GM12874 (cell line): ENCODE measurements around the gene MLANA.

Experiments used
- CTCF ChIP-seq: IDR thresholded peaks from 2 replicates; pipeline ENCODE4 v1.5.1; 2011; ENCODE audit warnings: low read depth, mild to moderate bottlenecking, control low read depth, low read length, moderate library complexity; ENCODE audit not compliant: insufficient read depth

The MLANA gene

GRCh38 chr9:5920860-5921328 is 30.2 kb downstream of the MLANA start:
- no peak for TF ChIP-seq CTCF

GRCh38 chr9:5922192-5922591 is 31.5 kb downstream of the MLANA start:
- no peak for TF ChIP-seq CTCF

- no peak for TF ChIP-seq CTCF
Observed at GRCh38 chr9:5931657-5932056, 41.0 kb downstream of the MLANA start.

GRCh38 chr9:5938449-5938848 is 47.8 kb downstream of the MLANA start:
- no peak for TF ChIP-seq CTCF

DNA sequence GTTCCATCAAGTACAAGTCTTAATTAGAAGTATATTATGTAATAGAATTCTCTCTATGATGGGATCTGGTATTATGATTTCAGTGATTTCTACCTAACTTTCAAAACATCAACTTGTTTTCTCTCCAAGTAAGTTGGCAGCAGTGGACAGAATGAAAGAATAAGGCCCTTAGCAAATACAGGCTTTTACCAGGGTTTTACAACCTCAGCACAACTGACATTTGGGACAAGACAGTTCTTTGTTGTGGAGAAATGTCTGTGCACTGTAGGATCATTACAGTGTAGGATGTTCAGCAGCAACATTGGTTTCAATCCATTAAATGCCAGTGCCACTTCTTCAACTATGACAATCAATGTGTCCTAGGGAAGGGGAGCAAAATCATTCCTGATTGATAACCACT is 48.8 kb downstream of the MLANA start:
- TF ChIP-seq CTCF, result no peak

DNA sequence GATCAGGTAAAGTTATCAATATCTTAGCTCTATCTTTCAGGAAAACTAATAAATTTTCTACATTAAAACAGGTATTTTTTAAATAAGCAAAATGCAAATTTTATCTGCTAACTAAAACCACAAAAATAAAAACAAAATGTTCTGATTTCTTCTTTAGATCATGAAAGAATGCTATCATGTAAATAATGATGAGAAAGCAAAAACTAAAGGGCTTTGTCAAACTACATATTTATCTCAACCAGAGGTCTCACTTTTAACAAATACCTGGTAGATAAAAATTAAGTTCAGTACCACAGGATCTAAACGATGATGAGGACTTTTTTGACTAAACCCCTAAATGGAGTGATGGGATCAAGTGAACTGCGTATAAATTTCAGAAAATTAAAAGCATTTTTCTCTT is 50.5 kb downstream of the MLANA start:
- no peak for TF ChIP-seq CTCF

GRCh38 chr9:5945112-5945511 is 54.4 kb downstream of the MLANA start:
- TF ChIP-seq CTCF, result no peak

DNA sequence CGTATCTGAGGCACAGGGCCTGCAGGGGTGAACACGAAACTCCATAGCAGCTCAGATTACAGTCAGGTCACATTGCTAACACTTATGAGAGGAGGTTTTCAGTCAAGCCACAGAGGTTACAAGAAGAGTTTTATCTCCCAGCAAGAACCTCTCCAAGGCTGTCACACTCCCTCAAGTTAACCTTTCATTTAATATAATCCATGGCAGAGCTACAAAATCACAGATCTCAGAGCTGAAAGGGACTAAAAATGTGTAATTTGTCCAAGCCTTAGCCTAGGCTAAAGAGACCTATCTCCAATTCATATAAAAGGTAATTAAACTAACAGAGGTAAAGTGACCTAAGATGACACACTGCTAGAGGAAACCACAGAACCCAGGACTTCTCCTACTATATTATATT is 57.2 kb downstream of the MLANA start:
- TF ChIP-seq CTCF, result no peak
